K562 (cell line): ENCODE measurements around the gene CNDP2.

Experiments used
- AFF1 ChIP-seq, 2 experiments: fragments of 450-650 bp; IDR thresholded peaks; 2 replicates each; pipeline ENCODE4 v1.6.1; 2018; ENCODE audit warnings: mild to moderate bottlenecking in 2 of 2, low read depth in 1 of 2; ENCODE audit not compliant: partially characterized antibody in 2 of 2
- CCAR2 ChIP-seq: fragments of 200-400 bp; formaldehyde crosslinking; IDR thresholded peaks from 2 replicates; pipeline ENCODE4 v1.6.1; 2017; ENCODE audit warnings: mild to moderate bottlenecking, low read depth, low read length
- CREM ChIP-seq: IDR thresholded peaks from 2 replicates; pipeline ENCODE4 v1.6.1; 2014; ENCODE audit warnings: antibody characterized with exemption, low read depth
- CTCF ChIP-seq, 3 experiments: IDR thresholded peaks in 2 of 3; conservative IDR thresholded peaks in 1 of 3; 2 replicates each; pipeline ENCODE4 v1.5.1; 2011 to 2012; ENCODE audit warnings: low read length in 3 of 3, mild to moderate bottlenecking in 3 of 3, control low read depth in 2 of 3, improper control_type of control experiment in 1 of 3, inconsistent platforms in 1 of 3, low read depth in 1 of 3, mixed read lengths in 1 of 3, moderate library complexity in 1 of 3; ENCODE audit not compliant: insufficient read depth in 2 of 3
- EHMT2 ChIP-seq: fragments of 450-650 bp; IDR thresholded peaks from 2 replicates; pipeline ENCODE4 v1.6.1; 2018; ENCODE audit warnings: antibody characterized with exemption
- HNRNPLL ChIP-seq: fragments of 200-400 bp; formaldehyde crosslinking; IDR thresholded peaks from 2 replicates; pipeline ENCODE4 v1.6.1; 2017; ENCODE audit warnings: low read length, low read depth, mild to moderate bottlenecking; ENCODE audit not compliant: poor library complexity, severe bottlenecking
- POLR2A ChIP-seq: fragments of 450-650 bp; conservative IDR thresholded peaks from 2 replicates; pipeline ENCODE4 v1.6.1; 2016
- POLR2AphosphoS5 ChIP-seq: IDR thresholded peaks from 2 replicates; pipeline ENCODE4 v1.6.1; 2011; ENCODE audit warnings: mild to moderate bottlenecking, low read depth, low read length, moderate library complexity; ENCODE audit not compliant: control insufficient read depth, insufficient read depth
- RFX5 ChIP-seq: IDR thresholded peaks from 2 replicates; pipeline ENCODE4 v1.6.1; 2011; ENCODE audit warnings: low read depth, mild to moderate bottlenecking, improper control_type of control experiment, low read length
- TAF1 ChIP-seq: IDR thresholded peaks from 2 replicates; pipeline ENCODE4 v1.6.1; 2011; ENCODE audit warnings: mild to moderate bottlenecking, low read length, moderate library complexity; ENCODE audit not compliant: insufficient read depth, control insufficient read depth, severe bottlenecking; ENCODE audit errors: extremely low read depth
- ZFP1 ChIP-seq: fragments of 450-650 bp; formaldehyde crosslinking; IDR thresholded peaks from 2 replicates; pipeline ENCODE4 v1.4.0; 2020; ENCODE audit warnings: mild to moderate bottlenecking, mixed read lengths

DNA sequence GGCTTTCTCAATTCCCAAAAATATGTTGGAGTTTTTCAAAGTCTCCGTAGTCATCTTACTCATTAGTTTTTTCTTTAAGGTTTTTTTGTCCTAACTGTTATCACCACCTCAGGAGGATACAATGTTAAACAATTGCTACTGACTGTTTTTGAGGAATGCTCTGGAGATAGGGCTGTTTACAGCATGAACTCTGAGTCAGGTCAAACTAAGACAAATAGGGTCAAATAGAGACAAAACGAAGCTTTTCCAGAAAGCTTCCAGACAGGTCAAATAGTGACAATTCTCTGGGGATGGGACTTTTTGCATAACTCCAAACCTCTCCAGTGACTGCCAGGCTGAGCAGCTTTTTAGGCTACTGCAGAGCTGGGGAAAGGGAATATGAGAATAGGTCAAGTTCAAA, 23.9 kb upstream of the CNDP2 start:
- TF ChIP-seq POLR2A (no peak), CTCF (IDR thresholded peaks at IDR 0.05 in 2 of 3, conservative IDR thresholded peaks at IDR 0.05 in 1 of 3; ENCODE audit: insufficient read depth in 2 of 3, low read depth in 1 of 3, low read length in 3 of 3) (no peak), TAF1 (no peak), EHMT2 (no peak), HNRNPLL (no peak), AFF1 (IDR thresholded peaks at IDR 0.05; ENCODE audit: low read depth in 1 of 2, partially characterized antibody in 2 of 2) (no peak), CREM (no peak), CCAR2 (no peak), POLR2AphosphoS5 (no peak), RFX5 (no peak), ZFP1 (CRISPR knock-in tag) (no peak)
